Measurements from ENCODE around the gene OR4D5. TPM values are rescaled to one million over a fixed set of nuclear protein-coding genes. Genes with fewer than 3 reads are reported as not detected.

Gene OR4D5
- polyA plus RNA-seq, 2 of the 4 experiments (the other 2 are of a cell fraction), result not detected

DNA sequence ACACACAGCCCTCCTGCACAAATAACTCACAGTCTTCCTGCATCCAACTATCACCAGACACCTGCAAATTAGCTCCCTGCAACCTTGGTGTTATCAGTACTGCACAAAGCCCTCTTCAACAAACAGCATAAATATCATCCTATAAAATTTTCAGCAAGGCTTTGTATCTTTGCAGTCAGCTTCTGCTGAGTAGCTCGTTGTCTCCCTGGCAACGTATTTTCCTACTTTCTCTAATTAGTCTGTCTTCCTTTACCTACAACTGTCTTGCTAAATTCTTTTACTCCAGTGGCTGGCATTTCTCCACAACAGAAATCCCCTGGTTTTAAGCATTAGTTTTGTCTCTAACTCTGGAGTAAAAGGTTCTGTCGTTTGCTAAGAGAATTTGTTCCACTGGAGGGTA, 33.6 kb upstream of the OR4D5 start:
- POLR2A ChIA-PET, result no interaction called here
- DNase-seq (ENCODE audit: low read depth in 1 of 2, low spot score in 1 of 2) (no peak), FAIRE-seq (no peak), ATAC-seq (no peak)
- 2% methylated on average over 3 of the region's 3 CpGs for WGBS (ENCODE audit: missing lambda C conversion rate)
- TF ChIP-seq RCOR1 (IDR thresholded peaks at IDR 0.05; ENCODE audit: low read depth, low read length), result no peak
- no peak for TF ChIP-seq FOXS1 (CRISPR knock-in tag; IDR thresholded peaks at IDR 0.05)
- TF ChIP-seq POLR2AphosphoS2 (conservative IDR thresholded peaks at IDR 0.05; ENCODE audit: low read length), result no peak
- TF ChIP-seq CHD4 (IDR thresholded peaks at IDR 0.05; ENCODE audit: borderline replicate concordance), result no peak
- TF ChIP-seq, protein P1, sequence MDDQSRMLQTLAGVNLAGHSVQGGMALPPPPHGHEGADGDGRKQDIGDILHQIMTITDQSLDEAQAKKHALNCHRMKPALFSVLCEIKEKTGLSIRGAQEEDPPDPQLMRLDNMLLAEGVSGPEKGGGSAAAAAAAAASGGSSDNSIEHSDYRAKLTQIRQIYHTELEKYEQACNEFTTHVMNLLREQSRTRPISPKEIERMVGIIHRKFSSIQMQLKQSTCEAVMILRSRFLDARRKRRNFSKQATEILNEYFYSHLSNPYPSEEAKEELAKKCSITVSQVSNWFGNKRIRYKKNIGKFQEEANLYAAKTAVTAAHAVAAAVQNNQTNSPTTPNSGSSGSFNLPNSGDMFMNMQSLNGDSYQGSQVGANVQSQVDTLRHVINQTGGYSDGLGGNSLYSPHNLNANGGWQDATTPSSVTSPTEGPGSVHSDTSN (IDR thresholded peaks at IDR 0.05), result no peak
- no peak for TF ChIP-seq RAD21 (conservative IDR thresholded peaks at IDR 0.05 in 1 of 2, IDR thresholded peaks at IDR 0.05 in 1 of 2)
- no peak for TF ChIP-seq NR3C1 (IDR thresholded peaks at IDR 0.05)
- TF ChIP-seq HDAC2 (IDR thresholded peaks at IDR 0.05), result no peak
- TF ChIP-seq CEBPB (IDR thresholded peaks at IDR 0.05), result no peak
- TF ChIP-seq SMC3 (IDR thresholded peaks at IDR 0.05), result no peak
- no peaks in the 10 kb centered on the region for H3K9me3 ChIP-seq
- no peak overlapping the region for H3K27ac ChIP-seq
- no peak overlapping the region for H3K4me3 ChIP-seq
- no peaks in the 10 kb centered on the region for H3K4me1 ChIP-seq
- CTCF ChIA-PET, result no interaction called here
- no peak overlapping the region for H3K4me2 ChIP-seq

GRCh38 chr11:123920943-123921342, 18.5 kb upstream of the OR4D5 start:
- H3K9me3 ChIP-seq, result no peaks in the 10 kb centered on the region
- ChIA-PET POLR2A (no interaction called here), CTCF (no interaction called here)
- TF ChIP-seq FOXS1 (CRISPR knock-in tag; IDR thresholded peaks at IDR 0.05) (no peak), HOXA7 (CRISPR knock-in tag; IDR thresholded peaks at IDR 0.05) (no peak), USF2 (IDR thresholded peaks at IDR 0.05) (no peak), CBX8 (IDR thresholded peaks at IDR 0.05) (no peak), CHD2 (IDR thresholded peaks at IDR 0.05; ENCODE audit: low read length, partially characterized antibody) (no peak), REST (IDR thresholded peaks at IDR 0.05) (no peak), KDM1A (IDR thresholded peaks at IDR 0.05; ENCODE audit: low read depth) (no peak), JUNB (IDR thresholded peaks at IDR 0.05) (no peak), JUN (IDR thresholded peaks at IDR 0.05) (no peak)
- no peak overlapping the region for H3K4me2 ChIP-seq
- WGBS (ENCODE audit: missing lambda C conversion rate), result 0% methylated on average over 3 of the region's 3 CpGs
- no peak for FAIRE-seq
- no peaks in the 10 kb centered on the region for H3K4me1 ChIP-seq
- ATAC-seq, result no peak
- H3K27ac ChIP-seq, result no peak overlapping the region
- H3K4me3 ChIP-seq, result no peak overlapping the region
- DNase-seq (ENCODE audit: low read depth in 1 of 2, low spot score in 1 of 2), result no peak

GRCh38 chr11:123924027-123924426, 15.4 kb upstream of the OR4D5 start:
- H3K4me1 ChIP-seq, result no peaks in the 10 kb centered on the region
- 3% methylated on average over 1 of the region's 1 CpG for WGBS (ENCODE audit: missing lambda C conversion rate)
- H3K4me3 ChIP-seq, result no peak overlapping the region
- ChIA-PET CTCF (no interaction called here), POLR2A (no interaction called here)
- H3K27ac ChIP-seq, result no peak overlapping the region
- H3K9me3 ChIP-seq, result no peaks in the 10 kb centered on the region
- no peak for DNase-seq (ENCODE audit: low read depth in 1 of 2, low spot score in 1 of 2)
- FAIRE-seq, result no peak
- H3K4me2 ChIP-seq, result no peak overlapping the region
- no peak for ATAC-seq
- TF ChIP-seq FOXS1 (CRISPR knock-in tag; IDR thresholded peaks at IDR 0.05), result no peak
- no peak for TF ChIP-seq CTCF (IDR thresholded peaks at IDR 0.05)
- TF ChIP-seq MAZ (IDR thresholded peaks at IDR 0.05; ENCODE audit: borderline replicate concordance, low read depth, low read length), result no peak
- no peak for TF ChIP-seq HEYL (CRISPR knock-in tag; IDR thresholded peaks at IDR 0.05)
- TF ChIP-seq HOXB13 (CRISPR knock-in tag; IDR thresholded peaks at IDR 0.05; ENCODE audit: low read depth), result no peak
- no peak for TF ChIP-seq TP53 (CRISPR knock-in tag; IDR thresholded peaks at IDR 0.05)
- TF ChIP-seq ZFP36 (IDR thresholded peaks at IDR 0.05; ENCODE audit: borderline replicate concordance, partially characterized antibody), result no peak
- TF ChIP-seq KDM5A (IDR thresholded peaks at IDR 0.05), result no peak
- no peak for TF ChIP-seq CEBPB (IDR thresholded peaks at IDR 0.05)
- no peak for TF ChIP-seq JUN (IDR thresholded peaks at IDR 0.05)
- TF ChIP-seq RAD21 (conservative IDR thresholded peaks at IDR 0.05 in 1 of 2, IDR thresholded peaks at IDR 0.05 in 1 of 2), result no peak
- no peak for TF ChIP-seq EHF (CRISPR knock-in tag; IDR thresholded peaks at IDR 0.05)
- TF ChIP-seq POLR2AphosphoS2 (conservative IDR thresholded peaks at IDR 0.05; ENCODE audit: low read length), result no peak
- TF ChIP-seq SMC3 (IDR thresholded peaks at IDR 0.05), result no peak
- no peak for TF ChIP-seq ESRRA (IDR thresholded peaks at IDR 0.05; ENCODE audit: borderline replicate concordance, low read length)
- no peak for TF ChIP-seq RNF2 (IDR thresholded peaks at IDR 0.05; ENCODE audit: borderline replicate concordance, low read depth)
- no peak for TF ChIP-seq EHMT2 (IDR thresholded peaks at IDR 0.05; ENCODE audit: low read depth)
- TF ChIP-seq HOXB5 (CRISPR knock-in tag; IDR thresholded peaks at IDR 0.05), result no peak
- no peak for TF ChIP-seq CBX8 (IDR thresholded peaks at IDR 0.05)
